ENCODE data around the gene PCGF3. TPM values are rescaled to one million over a fixed set of nuclear protein-coding genes. Genes with fewer than 3 reads are reported as not detected.

PCGF3 gene
- total and polyA plus RNA-seq, 10 of the 15 experiments (the other 5 are each of a cell fraction or from before 2014, with no cell fraction given), result 2.2 to 43.8 (median 15.9) TPM

- TF ChIP-seq, protein P1, sequence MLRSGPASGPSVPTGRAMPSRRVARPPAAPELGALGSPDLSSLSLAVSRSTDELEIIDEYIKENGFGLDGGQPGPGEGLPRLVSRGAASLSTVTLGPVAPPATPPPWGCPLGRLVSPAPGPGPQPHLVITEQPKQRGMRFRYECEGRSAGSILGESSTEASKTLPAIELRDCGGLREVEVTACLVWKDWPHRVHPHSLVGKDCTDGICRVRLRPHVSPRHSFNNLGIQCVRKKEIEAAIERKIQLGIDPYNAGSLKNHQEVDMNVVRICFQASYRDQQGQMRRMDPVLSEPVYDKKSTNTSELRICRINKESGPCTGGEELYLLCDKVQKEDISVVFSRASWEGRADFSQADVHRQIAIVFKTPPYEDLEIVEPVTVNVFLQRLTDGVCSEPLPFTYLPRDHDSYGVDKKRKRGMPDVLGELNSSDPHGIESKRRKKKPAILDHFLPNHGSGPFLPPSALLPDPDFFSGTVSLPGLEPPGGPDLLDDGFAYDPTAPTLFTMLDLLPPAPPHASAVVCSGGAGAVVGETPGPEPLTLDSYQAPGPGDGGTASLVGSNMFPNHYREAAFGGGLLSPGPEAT (IDR thresholded peaks at IDR 0.05; ENCODE audit: low read depth), result no peak
- TF ChIP-seq SIX5 (IDR thresholded peaks at IDR 0.05; ENCODE audit: low read depth, low read length, severe bottlenecking) (no peak), IKZF1 (conservative IDR thresholded peaks at IDR 0.05) (no peak), FOXK2 (IDR thresholded peaks at IDR 0.05) (no peak), HDAC6 (IDR thresholded peaks at IDR 0.05; ENCODE audit: unreplicated experiment) (no peak), ZNF384 (IDR thresholded peaks at IDR 0.05; ENCODE audit: borderline replicate concordance, low read depth, low read length) (no peak), BHLHE40 (IDR thresholded peaks at IDR 0.05; ENCODE audit: borderline replicate concordance in 1 of 2, low read depth in 2 of 2, low read length in 1 of 2) (no peak), GATAD2B (conservative IDR thresholded peaks at IDR 0.05; ENCODE audit: low read depth) (no peak), JUND (IDR thresholded peaks at IDR 0.05; ENCODE audit: low read depth, low read length) (no peak), EP300 (IDR thresholded peaks at IDR 0.05; ENCODE audit: borderline replicate concordance in 1 of 2, control insufficient read depth in 1 of 2, low read depth in 2 of 2, low read length in 2 of 2) (no peak), TCF3 (IDR thresholded peaks at IDR 0.05; ENCODE audit: borderline replicate concordance, insufficient read depth, low read depth, low read length) (no peak), IRF4 (IDR thresholded peaks at IDR 0.05; ENCODE audit: low read depth, low read length) (no peak), CHD1 (IDR thresholded peaks at IDR 0.05; ENCODE audit: low read depth, low read length) (no peak), SP1 (IDR thresholded peaks at IDR 0.05; ENCODE audit: low read depth, low read length) (no peak)
Observed at GRCh38 chr4:771464-771863, 65.8 kb downstream of the PCGF3 start (continued).

Measured in GM12878 (cell line).